ENCODE measurements around the gene GH2.

DNA sequence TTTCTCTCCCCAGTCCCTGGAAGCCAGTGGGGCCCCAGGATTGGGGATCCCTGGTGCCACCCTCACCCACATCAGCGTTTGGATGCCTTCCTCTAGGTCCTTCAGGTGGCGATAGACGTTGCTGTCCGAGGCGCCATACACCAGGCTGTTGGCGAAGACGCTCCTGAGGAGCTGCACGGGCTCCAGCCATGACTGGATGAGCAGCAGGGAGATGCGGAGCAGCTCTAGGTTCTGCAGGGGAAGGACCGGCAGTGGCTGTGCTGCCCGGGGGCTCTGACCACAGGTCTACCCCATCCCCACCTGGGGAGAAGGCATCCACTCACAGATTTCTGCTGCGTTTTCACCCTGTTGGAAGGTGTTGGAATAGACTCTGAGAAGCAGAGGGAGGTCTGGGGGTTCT is 1.0 kb downstream of the GH2 start:
- TF ChIP-seq, protein P1, sequence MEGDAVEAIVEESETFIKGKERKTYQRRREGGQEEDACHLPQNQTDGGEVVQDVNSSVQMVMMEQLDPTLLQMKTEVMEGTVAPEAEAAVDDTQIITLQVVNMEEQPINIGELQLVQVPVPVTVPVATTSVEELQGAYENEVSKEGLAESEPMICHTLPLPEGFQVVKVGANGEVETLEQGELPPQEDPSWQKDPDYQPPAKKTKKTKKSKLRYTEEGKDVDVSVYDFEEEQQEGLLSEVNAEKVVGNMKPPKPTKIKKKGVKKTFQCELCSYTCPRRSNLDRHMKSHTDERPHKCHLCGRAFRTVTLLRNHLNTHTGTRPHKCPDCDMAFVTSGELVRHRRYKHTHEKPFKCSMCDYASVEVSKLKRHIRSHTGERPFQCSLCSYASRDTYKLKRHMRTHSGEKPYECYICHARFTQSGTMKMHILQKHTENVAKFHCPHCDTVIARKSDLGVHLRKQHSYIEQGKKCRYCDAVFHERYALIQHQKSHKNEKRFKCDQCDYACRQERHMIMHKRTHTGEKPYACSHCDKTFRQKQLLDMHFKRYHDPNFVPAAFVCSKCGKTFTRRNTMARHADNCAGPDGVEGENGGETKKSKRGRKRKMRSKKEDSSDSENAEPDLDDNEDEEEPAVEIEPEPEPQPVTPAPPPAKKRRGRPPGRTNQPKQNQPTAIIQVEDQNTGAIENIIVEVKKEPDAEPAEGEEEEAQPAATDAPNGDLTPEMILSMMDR (conservative IDR thresholded peaks at IDR 0.05; ENCODE audit: low read length): no peak
- no peak for TF ChIP-seq EZH2phosphoT487 (IDR thresholded peaks at IDR 0.05; ENCODE audit: borderline replicate concordance)
